NCI-H524 (cell line): ENCODE measurements around the gene LPCAT2.

Source experiments
- DNase-seq, 2 experiments: peaks; one replicate each; lab custom pipeline; 2025; lab: John Stamatoyannopoulos, UW

LPCAT2 gene

DNA sequence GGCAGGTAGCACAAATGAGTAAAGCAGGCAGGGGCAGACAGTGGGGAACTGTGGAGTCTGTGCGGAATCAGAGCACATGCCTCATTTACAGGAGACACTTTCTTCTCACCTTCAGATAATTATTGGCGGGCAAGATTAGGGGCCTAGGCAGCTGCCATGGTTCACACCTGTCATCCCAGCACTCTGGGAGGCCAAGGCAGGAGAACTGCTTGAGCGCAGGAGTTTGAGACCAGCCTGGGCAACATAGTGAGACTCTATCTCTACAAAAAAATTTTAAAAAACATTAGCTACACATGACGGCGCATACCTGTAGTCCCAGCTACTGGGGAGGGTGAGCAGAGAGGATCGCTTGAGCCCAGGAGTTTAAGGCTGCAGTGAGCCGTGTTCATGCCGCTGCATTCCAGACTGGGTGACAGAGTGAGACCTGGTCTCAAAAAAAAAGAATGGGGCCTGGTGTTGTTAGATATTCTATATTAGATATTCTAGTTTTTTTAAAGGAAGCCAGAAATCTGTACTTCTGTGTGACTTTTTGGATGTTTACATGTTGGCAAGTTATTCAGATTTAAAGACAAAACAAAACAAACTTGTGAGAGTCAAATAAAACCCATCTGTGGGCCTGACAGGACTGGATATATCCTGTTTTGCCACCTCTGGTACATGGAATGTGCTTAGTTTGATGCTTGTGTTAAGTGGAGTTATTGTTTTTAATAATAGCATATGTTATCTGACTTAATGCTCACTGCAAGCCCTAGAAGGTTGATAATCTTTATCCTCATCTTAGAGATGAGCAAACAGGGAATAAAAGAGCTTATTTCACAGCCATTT is 4.9 kb upstream of the LPCAT2 start:
- peak in 1 of 2 experiments; percentile 26 for DNase-seq

DNA sequence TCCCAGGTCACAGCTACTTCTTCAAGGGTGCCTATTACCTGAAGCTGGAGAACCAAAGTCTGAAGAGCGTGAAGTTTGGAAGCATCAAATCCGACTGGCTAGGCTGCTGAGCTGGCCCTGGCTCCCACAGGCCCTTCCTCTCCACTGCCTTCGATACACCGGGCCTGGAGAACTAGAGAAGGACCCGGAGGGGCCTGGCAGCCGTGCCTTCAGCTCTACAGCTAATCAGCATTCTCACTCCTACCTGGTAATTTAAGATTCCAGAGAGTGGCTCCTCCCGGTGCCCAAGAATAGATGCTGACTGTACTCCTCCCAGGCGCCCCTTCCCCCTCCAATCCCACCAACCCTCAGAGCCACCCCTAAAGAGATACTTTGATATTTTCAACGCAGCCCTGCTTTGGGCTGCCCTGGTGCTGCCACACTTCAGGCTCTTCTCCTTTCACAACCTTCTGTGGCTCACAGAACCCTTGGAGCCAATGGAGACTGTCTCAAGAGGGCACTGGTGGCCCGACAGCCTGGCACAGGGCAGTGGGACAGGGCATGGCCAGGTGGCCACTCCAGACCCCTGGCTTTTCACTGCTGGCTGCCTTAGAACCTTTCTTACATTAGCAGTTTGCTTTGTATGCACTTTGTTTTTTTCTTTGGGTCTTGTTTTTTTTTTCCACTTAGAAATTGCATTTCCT is 3.4 kb upstream of the LPCAT2 start:
- no peak for DNase-seq

DNA sequence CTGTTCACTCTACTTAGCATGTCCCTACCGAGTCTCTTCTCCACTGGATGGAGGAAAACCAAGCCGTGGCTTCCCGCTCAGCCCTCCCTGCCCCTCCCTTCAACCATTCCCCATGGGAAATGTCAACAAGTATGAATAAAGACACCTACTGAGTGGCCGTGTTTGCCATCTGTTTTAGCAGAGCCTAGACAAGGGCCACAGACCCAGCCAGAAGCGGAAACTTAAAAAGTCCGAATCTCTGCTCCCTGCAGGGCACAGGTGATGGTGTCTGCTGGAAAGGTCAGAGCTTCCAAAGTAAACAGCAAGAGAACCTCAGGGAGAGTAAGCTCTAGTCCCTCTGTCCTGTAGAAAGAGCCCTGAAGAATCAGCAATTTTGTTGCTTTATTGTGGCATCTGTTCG is 2.8 kb upstream of the LPCAT2 start:
- DNase-seq: peak in 1 of 2 experiments; percentile 72

DNA sequence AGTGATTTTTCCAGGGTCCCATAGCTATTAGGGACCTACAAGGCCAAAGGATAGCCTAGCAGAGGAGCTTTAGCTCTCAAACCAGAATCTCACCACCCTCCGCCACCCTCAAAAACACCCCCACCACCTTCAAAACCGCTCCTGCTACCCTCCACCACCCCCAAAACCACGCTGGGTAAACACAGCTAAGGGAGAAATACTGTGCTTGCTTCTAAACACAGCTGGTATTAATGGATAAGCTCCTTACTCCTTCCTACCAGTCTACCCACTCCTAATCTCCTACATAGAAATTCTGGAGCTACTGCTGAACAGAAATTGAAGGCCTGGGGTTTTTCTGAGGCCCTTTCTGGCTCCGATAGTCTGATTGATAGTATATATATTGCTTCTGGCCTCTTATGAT is 2.2 kb upstream of the LPCAT2 start:
- no peak for DNase-seq

DNA sequence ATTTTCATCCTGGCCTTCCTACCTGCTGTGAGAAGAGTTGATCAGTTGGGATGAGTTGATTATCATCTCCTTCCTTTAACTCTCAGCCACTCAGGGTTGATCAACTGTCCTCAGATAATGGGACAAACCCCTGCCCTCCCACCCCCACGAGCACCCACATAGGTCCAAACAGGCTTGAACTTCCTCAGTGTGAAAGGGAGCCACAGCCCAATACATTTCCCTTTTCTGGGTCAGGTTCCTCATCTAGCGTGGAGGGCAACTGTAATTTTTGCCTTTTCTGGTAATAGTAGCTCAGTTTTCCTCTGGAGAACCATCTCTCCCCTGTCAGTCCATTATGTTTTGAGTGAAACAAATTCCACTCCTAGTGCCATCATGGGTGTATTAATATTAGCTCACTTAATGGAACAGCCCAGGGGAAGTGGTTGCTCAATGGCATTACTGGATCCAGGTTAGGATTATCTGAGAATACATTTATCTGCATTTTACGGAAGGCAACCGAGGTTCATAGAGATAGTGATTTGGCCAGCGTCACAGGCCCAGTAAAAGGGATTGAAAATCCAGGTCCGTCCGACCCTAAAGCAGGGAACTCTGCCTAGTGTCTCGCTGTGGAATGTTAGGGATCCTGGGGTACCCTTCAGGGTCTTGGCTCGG is 476 bp upstream of the LPCAT2 start:
- no peak for DNase-seq

DNA sequence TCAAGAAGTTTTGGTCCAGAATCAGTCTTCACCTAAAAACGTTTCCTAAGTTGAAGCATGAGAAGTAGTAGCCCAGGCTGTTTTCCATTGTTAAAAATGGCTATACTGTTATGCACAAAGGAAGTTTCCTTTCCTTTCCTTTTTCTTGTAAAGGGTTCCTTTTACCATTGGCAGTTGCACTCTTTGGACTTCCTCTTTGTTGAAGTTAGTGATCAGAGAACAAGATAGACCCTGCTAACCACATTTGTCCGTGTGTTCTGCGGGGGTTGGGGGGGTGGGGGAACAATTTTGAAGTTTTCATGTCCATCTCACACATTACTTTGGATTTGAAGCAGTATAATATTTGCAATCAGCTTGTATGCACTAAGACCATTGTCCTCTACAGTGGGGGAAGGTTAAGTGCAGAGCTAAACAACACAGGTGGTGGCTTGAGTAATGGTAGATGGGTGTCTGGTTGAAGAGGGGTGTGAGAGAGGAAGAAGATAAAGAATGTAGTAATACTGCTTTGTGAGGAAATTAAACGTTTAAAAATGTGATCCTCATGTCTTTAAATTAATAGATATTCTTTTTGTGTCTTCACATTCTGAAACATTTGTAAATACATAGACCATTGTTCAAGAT is 1.4 kb downstream of the LPCAT2 start:
- no peak for DNase-seq

DNA sequence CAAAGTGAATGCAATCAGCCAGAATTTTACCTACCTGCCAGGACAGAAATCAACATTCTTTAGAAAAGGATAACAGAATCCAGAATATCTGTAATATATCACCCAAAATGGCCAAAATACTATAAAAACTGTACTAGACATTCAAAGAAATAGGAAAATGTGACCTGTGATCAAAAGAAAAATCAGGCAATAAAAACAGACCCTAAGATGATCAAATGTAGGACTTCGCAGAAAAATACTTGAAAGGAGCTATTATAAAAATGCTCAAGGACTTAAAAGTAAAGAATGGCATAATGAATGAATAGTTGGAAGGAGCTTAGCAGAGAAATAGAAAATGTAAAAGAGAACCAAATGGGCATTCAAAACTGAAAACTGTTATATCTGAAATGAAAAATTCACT is 4.1 kb downstream of the LPCAT2 start:
- DNase-seq: no peak

DNA sequence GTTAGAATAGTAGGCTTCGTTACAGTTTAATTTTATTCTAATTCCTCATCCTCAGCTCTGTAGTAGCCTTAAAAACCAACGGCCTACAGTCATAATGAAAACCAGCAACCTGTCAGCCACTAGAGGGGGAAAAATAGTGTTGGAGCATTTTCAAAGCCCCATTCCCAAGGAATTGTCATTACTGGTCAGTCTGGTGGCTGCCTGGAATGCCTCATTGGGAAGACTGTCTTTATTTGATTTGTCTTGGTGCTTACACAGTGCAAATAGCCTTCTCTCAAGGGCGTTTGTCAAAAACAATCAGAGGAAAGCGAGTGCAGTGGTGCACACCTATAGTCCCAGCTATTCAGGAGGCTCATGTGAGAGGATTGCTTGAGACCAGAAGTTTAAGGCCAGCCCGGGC is 4.7 kb downstream of the LPCAT2 start:
- no peak for DNase-seq

DNA sequence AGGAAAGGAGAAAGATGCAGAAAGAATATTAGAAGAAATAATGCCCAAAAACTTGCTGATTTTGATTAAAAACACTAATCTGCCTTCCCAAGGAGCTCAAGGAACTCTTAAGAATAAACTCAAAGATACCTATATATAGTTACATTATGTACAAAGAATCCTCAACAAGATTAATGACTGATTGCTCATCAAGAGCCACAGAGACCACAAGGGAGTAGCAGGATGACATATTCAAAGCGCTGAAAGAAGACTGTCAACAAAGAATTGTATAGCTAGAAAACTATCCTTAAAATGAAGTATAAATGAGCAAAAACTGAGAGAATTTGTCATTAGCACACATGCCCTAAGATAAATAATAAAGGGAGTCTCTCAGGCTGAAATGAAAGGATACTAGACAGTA is 6.2 kb downstream of the LPCAT2 start:
- DNase-seq: no peak

DNA sequence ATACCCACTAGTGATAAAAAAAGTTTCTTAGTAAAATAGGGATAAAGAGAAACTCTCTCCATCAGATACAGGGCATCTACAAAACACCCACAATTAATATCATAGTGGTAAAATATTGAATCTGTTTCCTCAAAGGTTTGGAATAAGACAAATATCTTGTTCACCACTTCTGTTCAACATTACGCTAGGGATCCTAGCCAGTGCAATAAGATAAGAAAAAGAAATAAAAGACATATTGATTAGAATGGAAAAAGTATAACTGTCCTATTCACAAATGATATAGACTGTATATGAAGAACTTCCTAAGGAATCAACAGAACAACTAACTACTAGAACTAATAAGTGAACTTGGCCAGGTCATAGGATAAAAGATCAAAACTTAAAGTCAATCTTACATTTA is 12.9 kb downstream of the LPCAT2 start:
- no peak for DNase-seq

DNA sequence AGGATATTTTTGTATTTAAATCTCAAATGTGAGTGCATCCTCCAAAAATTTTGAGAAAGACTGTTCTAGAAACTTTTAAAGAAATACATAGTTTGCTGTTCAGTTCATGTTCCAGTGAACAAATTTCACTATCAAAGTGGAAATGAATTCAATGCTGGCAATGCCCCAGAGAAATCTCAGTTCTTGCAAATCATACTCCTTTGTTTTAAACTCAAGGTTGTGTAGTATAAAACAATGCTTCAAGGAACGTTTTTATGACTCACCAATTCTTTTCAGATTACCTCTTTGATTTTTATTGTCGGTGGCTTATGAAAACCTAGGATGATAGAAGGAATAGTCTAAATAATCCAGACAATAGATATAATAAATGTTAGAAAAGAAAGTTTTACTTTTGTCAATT is 17.6 kb downstream of the LPCAT2 start:
- DNase-seq: no peak

DNA sequence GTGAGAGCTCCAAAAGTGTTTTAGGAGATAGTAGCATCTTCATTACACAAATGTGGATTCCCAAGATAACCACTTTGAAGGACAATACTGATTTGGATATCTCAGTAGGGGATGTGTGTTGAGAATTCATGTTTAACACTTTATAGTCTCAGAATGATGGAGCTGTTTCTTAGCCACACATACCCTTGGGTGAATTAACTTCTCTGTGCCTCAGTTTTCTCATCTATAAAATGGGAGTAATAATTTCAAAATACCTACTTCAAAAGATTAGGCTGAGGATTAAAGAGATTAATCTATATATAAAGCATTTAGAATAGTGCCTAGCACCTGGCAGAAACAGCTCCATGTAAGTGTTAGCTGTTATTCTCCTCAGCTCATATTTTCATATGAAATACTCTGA is 19.0 kb downstream of the LPCAT2 start:
- DNase-seq: no peak

DNA sequence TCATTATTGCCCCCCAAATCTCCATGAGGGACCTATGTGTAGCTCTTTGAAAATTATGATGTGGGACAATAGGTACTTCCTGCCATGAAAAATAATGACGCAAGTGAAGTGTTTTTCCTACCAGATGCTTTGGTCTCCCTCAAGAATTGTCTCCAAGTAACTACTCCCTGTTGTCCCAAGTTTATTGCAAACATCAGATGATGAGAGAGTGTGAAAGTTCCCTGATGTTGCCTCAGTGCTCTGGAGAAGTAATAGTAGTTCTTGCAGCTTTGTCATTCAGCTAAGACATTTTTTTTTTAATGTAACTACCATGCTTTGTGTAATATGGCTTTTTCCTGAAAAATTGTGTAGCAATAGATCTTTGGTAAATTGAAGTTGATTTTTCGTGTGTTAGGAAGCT is 20.1 kb downstream of the LPCAT2 start:
- DNase-seq: no peak

DNA sequence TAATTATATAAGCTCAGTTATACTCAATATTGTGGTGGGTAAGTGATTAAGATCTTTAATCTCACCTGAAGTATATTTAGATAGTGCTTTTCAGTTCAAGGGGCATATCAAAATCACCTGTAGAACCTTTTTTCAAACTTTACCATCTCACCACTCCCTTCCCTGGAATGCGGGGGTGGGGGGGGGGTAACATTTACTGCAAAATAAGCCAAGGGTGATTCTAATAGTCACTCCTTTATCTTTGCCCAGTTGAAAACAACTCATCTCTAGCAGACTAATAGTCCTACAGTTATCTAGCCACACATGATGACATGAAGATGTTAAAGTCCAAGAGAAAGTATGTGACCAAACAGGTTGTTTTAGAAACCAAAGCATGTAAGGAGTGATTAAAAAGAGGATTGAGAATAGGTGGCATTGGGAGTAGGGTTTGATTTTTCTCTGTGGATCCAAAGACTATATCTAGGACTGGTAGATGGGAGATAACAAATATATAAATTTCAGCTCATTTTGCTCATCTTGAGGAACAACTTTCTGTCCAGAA is 21.5 kb downstream of the LPCAT2 start:
- DNase-seq: no peak

DNA sequence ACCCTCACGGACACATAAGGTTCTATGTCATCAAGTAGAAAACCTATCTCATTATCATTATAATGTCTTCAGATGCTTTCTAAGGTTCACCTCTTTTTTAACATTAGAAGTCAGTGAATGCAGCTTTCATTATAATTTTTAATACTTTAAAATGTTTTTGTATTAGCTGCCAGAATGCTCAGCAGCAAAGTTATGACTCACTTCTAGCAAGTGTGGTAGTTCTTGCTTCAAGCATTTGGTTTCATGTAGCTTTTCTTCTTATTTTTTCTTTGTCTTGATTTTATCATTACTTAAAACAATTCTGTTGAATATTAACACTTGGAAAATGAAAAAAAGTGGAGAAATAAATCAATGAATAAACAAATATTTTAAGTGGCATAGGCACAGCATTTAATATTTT is 23.4 kb downstream of the LPCAT2 start:
- DNase-seq: no peak

DNA sequence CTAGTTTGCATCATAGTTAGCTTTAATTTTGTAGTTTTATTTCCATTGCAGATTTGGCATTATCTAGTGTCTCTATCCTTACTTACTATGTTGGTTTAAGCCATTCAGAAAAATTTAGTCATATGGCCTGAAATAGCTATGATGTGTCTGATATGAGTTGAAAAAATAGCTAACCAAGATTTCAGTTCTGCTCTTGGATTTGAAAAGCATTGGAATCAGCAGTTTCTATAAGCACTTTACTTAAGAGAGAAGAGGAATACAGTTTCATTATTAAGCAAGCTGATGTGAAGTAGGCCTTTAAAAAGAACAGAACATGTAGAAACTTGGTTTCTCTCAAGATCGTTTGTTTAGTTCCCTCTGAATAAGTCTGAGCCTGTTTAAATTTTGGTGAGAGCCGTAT is 25.9 kb downstream of the LPCAT2 start:
- no peak for DNase-seq

DNA sequence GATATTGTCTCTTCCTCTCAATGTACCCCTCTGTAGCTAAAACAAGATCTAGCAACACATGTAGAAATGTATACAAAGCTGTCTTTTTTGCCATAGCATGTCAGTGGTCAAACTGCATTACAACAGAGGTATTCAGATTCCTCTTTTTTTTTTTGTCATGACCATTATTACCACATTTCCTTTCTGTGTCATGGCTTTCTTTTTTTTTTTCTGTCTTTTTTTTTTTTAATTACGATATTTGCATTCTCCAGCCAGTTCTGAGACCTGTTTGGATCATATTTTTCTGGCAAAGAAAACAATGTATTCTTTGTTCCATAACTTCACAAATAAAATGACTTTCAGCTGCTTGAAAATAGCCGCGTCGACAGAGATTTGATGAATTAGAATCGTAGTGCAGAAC is 30.2 kb downstream of the LPCAT2 start:
- DNase-seq: no peak

DNA sequence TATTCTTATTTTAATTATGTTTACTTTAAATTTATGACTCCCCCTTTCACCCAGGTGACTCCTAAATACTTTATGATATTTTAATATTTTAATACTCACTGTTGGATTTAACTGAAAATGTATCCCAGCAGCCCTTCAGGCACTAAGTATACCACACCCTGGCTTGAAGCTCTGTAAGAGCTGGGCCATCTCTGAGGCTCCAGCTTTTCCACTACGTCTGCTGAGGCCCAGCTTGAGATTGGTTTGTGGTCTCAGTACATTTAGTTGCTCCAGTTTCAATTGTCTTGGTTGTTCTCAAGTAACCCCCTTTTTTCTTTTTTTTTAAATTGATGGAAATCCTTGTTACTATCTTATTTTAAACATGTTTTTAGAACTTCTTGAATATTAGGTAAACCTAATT is 30.6 kb downstream of the LPCAT2 start:
- DNase-seq: no peak

DNA sequence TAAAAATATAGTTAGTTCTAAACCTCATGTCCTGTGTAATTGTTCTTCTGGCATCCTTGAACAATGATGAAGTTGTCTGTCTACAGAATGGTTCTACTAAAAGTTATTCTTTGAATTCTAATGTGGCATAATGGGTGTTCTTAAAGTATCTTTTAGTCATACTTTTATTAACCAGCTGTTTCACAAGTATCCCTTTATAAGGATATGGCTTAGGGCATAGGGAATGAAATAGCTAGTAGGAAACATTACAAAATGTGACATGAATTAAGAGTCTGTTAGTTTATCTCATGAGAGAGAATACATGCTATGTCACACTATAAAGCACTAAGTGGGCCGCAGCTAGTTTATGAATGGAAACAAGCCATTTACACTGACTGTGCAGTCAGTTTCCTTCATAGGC is 31.3 kb downstream of the LPCAT2 start:
- no peak for DNase-seq

DNA sequence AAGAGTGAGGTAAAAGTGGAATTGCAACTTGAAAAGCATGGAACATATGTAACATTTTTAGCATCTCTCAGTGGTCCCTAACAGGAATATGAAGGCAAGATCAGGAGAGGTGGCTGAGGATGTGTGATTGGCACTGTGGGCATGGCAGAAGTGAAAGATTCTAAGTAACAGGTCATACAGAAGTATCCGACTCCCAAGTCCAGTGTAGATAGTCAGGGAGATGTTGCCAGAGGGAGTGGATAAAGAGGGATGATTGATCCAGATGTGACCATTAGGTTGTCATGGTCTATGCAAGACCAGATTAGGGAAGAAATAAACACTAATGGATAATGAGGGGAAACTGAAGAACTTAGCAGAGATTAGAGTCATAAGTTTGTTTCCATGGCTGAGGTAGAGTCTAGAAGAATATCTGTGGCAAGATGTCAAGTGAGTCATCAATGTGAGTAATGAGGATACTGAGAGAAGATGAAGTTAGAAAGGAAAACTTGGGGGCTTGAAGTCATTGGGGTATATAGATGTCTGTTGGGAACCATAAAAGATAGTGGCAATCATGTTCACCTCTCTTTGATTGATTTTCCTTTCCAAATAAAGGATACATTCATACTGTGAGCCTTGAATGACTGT is 33.7 kb downstream of the LPCAT2 start:
- DNase-seq: no peak

DNA sequence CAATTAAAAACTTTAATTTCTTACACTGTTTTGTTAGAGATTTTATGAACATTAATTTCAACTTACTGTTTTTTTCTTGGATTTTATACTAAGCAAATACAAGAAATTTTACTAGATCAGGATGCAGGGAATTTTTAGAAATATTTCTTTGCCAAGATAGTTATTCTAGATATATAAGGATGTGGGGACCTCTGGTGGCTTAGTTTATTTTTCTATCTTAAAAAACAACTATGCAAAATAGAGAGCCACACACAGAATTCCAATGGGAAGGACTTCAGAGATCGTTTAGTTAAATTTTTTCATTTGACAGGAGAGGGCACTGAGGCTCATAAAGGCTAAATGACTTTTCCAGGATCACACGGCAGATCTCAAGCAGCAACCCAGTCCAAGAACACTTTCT is 34.6 kb downstream of the LPCAT2 start:
- peak in 1 of 2 experiments; percentile 40 for DNase-seq

DNA sequence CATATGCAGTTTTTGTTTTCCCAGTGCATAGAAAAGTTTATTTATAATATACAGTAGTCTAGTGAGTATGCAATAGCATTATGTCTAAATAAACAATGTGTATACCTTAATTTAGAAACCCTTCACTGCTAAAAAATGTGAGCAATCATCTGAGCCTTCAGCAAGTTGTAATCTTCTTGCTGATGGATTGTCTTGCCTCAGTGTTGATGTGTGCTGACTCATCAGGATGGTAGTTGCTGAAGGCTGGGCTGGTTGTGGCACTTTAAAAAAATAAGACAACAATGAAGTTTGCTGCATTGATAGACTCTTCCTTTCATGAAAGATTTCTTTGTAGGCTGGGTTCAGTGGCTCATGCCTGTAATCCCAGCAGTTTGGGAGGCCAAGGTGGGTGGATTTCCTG is 43.7 kb downstream of the LPCAT2 start:
- DNase-seq: no peak
